ENCODE data around the gene TOMM5.

The TOMM5 gene

DNA sequence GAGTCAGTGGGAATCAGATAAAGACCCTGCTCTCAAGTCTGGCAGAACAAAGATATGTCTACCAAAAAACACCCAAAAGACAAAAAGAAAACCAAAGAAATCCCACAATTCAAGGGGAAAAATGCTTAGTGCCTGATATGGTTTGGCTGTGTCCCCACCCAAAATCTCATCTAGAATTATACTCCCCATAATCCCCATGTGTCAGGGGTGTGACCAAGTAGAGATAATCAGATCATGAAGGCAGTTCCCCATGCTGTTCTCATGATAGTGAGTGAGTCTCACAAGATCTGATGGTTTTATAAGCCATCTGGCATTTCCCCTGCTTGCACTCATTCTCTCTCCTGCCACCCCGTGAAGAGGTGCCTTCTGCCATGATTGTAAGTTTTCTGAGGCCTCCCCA lies 29.6 kb downstream of the TOMM5 start:
- no peak for DNase-seq (ENCODE audit: low read depth)

DNA sequence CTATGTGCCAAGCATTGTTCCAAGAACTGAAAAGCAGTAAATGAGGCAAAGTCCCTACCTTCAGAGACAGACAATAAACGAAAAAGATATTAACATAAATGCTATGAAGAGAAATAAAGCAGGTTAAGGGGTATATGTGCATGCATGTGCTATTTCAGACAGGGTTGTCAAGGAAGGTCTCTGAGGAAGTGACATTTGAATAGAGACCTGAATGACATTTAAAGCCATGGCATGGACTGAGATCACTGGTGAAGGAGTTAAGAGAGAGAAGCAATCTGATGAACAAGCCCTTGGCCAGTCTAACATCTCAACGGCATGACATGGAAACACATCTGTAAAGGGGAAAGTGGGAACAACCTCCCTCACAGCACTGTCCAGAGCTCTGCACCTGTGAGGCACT lies 30.7 kb downstream of the TOMM5 start:
- DNase-seq (ENCODE audit: low read depth), result no peak

GRCh38 chr9:37559855-37560592 lies 32.4 kb downstream of the TOMM5 start:
- no peak for DNase-seq (ENCODE audit: low read depth)

- DNase-seq (ENCODE audit: low read depth), result no peak
Observed at GRCh38 chr9:37559125-37559524, 33.3 kb downstream of the TOMM5 start.

GRCh38 chr9:37555786-37556185 lies 36.6 kb downstream of the TOMM5 start:
- DNase-seq (ENCODE audit: low read depth), result no peak

DNA sequence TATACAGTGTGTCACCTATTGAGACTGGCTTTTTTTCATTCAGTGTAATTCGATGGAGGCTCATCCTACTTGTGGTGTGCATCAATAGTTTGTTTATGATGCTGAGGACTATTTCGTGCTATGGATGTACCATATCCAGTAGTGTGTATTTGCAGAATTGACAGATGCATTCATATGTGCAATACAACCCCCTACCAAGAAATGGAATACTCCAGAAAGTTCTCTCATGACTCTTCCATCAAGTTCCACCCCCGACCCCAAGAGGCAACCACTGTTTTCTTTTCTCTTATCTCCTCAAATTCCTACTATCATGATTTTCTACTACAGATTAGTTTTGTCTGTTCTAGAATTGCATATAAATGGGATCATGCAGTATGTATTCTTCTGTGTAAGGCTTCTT lies 38.1 kb downstream of the TOMM5 start:
- no peak for DNase-seq (ENCODE audit: low read depth)

DNA sequence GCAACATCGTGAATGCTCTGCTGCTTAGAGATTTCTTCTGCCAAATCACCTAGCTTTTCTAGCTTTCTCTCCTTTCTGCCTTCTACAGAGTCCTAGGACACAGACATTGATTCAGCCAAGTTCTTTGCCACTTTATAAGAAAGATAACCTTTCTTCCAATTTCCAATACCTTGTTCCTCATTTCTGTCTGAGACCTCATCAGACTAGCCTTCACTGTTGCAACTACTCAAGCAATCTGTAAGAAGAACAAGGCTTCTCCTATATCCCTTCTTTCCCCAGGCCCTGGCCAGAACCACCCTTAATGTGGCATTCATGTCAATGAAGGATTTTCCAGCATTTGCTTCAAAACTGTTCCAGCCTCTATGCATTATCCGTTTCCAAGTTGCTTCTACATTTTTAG lies 40.5 kb downstream of the TOMM5 start:
- no peak for DNase-seq (ENCODE audit: low read depth)

DNA sequence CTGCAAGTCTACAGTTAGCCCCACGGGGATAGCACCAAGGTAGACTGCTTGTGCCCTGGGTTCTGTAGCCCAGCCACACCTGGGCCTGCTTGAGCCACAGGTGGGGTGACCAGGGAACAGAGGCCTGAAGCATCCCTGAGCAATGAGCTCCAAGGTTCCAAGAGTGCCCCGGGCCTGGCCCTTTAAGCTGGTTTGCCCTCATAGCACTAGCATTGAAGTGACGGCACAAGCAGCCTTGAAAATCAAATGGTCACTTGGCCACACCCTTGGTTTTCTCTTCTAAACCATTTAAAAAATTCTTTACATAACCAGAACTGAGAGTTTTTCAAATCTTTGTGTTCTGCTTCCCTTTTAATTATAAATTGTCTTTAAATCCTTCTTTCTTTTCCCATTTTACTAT lies 40.9 kb downstream of the TOMM5 start:
- no peak for DNase-seq (ENCODE audit: low read depth)

- DNase-seq (ENCODE audit: low read depth), result no peak
Observed at GRCh38 chr9:37550781-37551180, 41.6 kb downstream of the TOMM5 start.

GRCh38 chr9:37549527-37549926 lies 42.9 kb downstream of the TOMM5 start:
- no peak for DNase-seq (ENCODE audit: low read depth)

DNA sequence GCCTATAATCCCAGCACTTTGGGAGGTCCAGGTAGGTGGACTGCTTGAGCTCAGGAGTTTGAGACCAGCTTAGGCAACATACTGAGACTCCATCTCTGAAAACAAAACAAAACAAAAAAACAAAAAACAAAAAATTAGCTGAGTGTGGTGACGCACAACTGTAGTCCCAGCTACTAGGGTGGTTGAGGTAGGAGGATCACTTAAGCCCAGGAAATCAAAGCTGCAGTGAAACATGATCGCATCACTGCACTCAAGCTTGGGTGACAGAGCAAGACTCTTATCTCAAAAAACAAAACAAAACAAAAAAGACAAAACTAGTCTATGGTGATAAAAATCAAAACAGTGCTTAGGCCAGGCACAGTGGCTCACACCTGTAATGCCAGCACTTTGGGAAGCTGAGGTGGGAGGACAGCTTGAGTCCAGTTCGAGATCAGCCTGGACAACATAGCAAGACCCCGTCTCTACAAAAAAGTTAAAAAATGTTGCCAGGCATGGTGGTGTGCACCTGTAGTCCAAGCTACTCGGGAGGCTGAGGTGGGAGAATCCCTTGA lies 45.0 kb downstream of the TOMM5 start:
- no peak for DNase-seq (ENCODE audit: low read depth)

- no peak for DNase-seq (ENCODE audit: low read depth)
Observed at GRCh38 chr9:37543468-37543867, 48.9 kb downstream of the TOMM5 start.

GRCh38 chr9:37542895-37543294 lies 49.5 kb downstream of the TOMM5 start:
- no peak for DNase-seq (ENCODE audit: low read depth)

- DNase-seq (ENCODE audit: low read depth), result no peak
Observed at GRCh38 chr9:37542488-37542887, 49.9 kb downstream of the TOMM5 start.

- DNase-seq (ENCODE audit: low read depth), result no peak
Observed at GRCh38 chr9:37541465-37541864, 50.9 kb downstream of the TOMM5 start.

DNA sequence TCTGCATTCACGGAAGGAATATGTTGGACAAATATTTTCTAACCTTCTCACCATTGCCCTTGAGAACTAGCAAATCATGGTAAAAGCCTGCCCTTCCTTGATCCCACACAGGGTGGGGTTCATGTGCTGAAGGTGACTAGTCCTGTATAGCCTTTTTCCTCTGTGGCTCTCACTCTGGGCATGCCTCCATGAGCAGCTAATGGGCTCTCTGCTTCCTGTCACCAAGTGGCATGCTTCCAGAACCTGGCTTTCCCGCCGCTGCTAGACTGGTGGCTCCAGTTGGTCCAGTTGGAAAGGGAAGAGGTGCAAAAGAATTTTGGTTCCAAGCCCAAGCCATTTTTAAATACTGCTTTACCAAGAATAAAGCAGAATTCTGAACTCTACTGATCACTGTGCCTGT lies 51.8 kb downstream of the TOMM5 start:
- no peak for DNase-seq (ENCODE audit: low read depth)

DNA sequence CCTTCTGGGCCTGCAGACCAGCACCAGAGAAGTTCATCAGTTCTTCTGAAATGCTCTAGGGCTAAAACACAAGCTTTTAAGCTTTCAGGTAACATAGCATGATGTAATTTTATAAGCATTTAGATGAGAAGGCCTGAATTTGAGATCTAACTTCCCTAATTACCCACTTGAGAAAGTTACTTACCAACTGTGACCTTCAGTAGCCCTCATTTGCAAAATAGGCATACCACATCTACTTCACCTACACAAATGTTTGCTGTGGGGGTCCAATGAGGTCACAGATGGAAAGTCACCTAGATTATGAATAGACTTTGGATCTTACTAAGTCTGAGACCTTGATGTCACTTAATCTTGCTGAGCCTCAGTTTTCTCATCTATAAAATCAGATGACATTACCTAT lies 52.8 kb downstream of the TOMM5 start:
- DNase-seq (ENCODE audit: low read depth), result no peak

All from activated gamma-delta T cell treated with anti-CD3 and anti-CD28 coated beads, Interleukin-2, amount 50 U/mL, for 16 hours (primary cell).